ENCODE measurements around the gene DHCR7.

DNA sequence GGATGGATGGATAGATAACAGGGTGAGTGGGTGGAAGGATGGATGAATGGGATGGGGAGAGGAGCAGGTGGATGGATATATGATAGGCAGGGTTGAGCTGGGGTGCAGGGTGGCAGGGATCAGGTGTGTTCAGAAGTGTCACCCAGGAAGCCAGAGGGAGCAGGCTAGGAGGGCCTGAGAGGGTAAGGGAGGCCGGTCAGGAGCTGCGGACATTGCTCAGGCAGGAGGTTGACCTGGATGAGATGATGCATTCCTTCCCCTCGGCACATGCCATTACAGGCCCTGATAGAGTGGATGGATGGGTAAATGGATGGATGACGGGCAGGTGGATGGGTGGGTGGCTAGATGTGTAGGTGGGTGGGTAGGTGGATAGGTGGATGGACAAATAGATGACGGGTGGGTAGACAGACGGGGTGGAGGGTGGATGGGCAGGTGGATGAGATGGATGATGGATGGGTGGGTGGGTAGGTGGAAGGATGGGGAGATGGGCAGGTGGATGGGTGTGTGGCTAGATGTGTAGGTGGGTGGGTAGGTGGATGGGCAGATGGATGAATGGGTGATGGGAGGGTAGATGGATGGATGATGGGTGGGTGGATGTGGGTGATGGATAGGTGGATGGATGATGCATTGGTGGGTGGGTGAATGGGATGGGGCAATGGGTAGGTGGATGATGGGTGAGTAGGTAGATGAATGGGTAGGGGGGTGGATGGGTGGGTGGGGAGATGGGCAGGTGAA is 8.0 kb downstream of the DHCR7 start:
- TF ChIP-seq, protein P1, sequence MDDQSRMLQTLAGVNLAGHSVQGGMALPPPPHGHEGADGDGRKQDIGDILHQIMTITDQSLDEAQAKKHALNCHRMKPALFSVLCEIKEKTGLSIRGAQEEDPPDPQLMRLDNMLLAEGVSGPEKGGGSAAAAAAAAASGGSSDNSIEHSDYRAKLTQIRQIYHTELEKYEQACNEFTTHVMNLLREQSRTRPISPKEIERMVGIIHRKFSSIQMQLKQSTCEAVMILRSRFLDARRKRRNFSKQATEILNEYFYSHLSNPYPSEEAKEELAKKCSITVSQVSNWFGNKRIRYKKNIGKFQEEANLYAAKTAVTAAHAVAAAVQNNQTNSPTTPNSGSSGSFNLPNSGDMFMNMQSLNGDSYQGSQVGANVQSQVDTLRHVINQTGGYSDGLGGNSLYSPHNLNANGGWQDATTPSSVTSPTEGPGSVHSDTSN (IDR thresholded peaks at IDR 0.05): no peak
- TF ChIP-seq, protein P2, sequence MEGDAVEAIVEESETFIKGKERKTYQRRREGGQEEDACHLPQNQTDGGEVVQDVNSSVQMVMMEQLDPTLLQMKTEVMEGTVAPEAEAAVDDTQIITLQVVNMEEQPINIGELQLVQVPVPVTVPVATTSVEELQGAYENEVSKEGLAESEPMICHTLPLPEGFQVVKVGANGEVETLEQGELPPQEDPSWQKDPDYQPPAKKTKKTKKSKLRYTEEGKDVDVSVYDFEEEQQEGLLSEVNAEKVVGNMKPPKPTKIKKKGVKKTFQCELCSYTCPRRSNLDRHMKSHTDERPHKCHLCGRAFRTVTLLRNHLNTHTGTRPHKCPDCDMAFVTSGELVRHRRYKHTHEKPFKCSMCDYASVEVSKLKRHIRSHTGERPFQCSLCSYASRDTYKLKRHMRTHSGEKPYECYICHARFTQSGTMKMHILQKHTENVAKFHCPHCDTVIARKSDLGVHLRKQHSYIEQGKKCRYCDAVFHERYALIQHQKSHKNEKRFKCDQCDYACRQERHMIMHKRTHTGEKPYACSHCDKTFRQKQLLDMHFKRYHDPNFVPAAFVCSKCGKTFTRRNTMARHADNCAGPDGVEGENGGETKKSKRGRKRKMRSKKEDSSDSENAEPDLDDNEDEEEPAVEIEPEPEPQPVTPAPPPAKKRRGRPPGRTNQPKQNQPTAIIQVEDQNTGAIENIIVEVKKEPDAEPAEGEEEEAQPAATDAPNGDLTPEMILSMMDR (IDR thresholded peaks at IDR 0.05): no peak
- TF ChIP-seq SREBF2 (IDR thresholded peaks at IDR 0.05) (no peak), NFE2L2 (conservative IDR thresholded peaks at IDR 0.05; ENCODE audit: low read length) (no peak), NPAS2 (CRISPR knock-in tag; IDR thresholded peaks at IDR 0.05; ENCODE audit: borderline replicate concordance) (no peak)
